Transverse colon (tissue), 4 donors: Measurements from ENCODE around the gene STARD4. TPM values are rescaled to one million over a fixed set of nuclear protein-coding genes. Genes with fewer than 3 reads are reported as not detected.

Experiments
- DNase-seq: peaks from one replicate; pipeline ENCODE4 v3.0.0-alpha.2; 2019
- H3K27ac ChIP-seq, 4 donors: fragments of 200-600 bp; sonication (generic); 2 replicates each; pipeline ENCODE4 v1.5.1; 2016 to 2018; ENCODE audit warnings: inconsistent platforms in 4 of 4
- H3K27me3 ChIP-seq: fragments of 200-600 bp; sonication (generic); 2 replicates; pipeline ENCODE4 v1.5.1; 2017; ENCODE audit warnings: inconsistent platforms
- H3K36me3 ChIP-seq, 4 donors: fragments of 200-600 bp; sonication (generic); 2 replicates each; pipeline ENCODE4 v1.5.1; 2017 to 2019; ENCODE audit warnings: inconsistent platforms in 4 of 4
- H3K4me1 ChIP-seq, 4 donors: fragments of 200-600 bp; sonication (generic); 2 replicates each; pipeline ENCODE4 v1.5.1; 2017 to 2020; ENCODE audit warnings: inconsistent platforms in 4 of 4
- H3K4me3 ChIP-seq, 4 donors: fragments of 200-600 bp; sonication (generic); 1 replicate in 1 of 4; 2 replicates in 3 of 4; pipeline versions ENCODE4 v1.5.1 to v1.6.1; 2017 to 2019; ENCODE audit warnings: inconsistent platforms in 4 of 4
- H3K9me3 ChIP-seq, 2 donors: fragments of 200-600 bp; sonication (generic); 2 replicates each; pipeline ENCODE4 v1.5.1; 2017 to 2019; ENCODE audit warnings: inconsistent platforms in 2 of 2
- EP300 ChIP-seq: sonication (generic); formaldehyde crosslinking; IDR thresholded peaks from one replicate; pipeline ENCODE4 v1.6.1; 2017; ENCODE audit warnings: antibody characterized with exemption, low read depth
- POLR2A ChIP-seq: fragments of 450-650 bp; IDR thresholded peaks from one replicate; pipeline ENCODE4 v1.6.1; 2016; ENCODE audit warnings: antibody characterized with exemption, mild to moderate bottlenecking, moderate library complexity
- POLR2AphosphoS5 ChIP-seq, 3 donors: sonication (generic); formaldehyde crosslinking; IDR thresholded peaks; one replicate each; pipeline ENCODE4 v1.6.1; 2016; ENCODE audit warnings: antibody characterized with exemption in 3 of 3
- WGBS, 2 donors: methylation state at CpG; one replicate each; pipeline ENCODE4 v1.1.5; 2018; ENCODE audit warnings: low coverage in 1 of 2; 5-methylcytosine and 5-hydroxymethylcytosine counted together
- in situ Hi-C, 4 donors: fragments of 200-750 bp; cut with MboI; loops; one replicate each; pipeline versions ENCODE4 v1.15.0 to v1.15.1; 2017; ENCODE audit warnings: low sequenced_read_pairs in 3 of 4, low pct_ligation_motif_present in 1 of 4, low pct_unique_long_range_greater_than_20kb in 1 of 4
- intact Hi-C: fragments of 100-400 bp; cut with DNase I; formaldehyde crosslinking; loops from one replicate; pipeline ENCODE4 v1.15.1; 2023; ENCODE audit warnings: low total_unique reads
- total RNA-seq, 4 donors: library from RNA; depleted of rRNA; stranded (reverse); fragments of >200 nt; gene quantifications; one replicate each; pipeline ENCODE4 v1.1.0, GENCODE V29; 2016
- TF ChIP-seq, protein P1 (sequence below), 5 experiments: fragments of 200-600 bp in 3 of 5; fragments of 450-650 bp in 2 of 5; sonication (generic) in 3 of 5; IDR thresholded peaks; 1 replicate in 2 of 5; 2 replicates in 3 of 5; pipeline ENCODE4 v1.5.1; 2016 to 2017; ENCODE audit warnings: antibody characterized with exemption in 5 of 5, inconsistent platforms in 3 of 5, mild to moderate bottlenecking in 2 of 5, moderate library complexity in 1 of 5

Gene STARD4
- total RNA-seq, 4 donors from 2014 or later, result 12.0 to 178 (median 19.3) TPM

DNA sequence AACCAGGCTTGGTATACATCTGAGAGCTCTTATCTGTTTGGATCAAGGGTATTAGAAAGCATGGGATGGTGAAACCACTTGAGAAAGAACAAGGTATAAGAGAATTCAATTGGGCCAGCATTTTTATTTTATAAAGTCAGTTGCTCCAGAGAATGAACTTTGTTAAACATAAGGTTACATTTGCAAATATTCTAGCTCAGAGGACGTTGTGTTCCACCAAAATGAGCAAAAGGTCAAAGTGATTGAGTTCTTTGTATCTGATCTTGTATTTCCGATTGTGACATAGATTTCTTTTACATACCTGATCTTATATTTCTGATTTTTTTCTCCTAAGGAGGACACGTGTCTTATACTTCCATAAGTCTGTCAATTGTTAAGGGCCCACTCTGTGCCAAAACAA is 8.6 kb upstream of the STARD4 start:
- Histone ChIP-seq H3K27ac (no peak overlapping the region), H3K27me3 (no peaks in the 10 kb centered on the region), H3K4me3 (no peak overlapping the region), H3K4me1 (no peaks in the 10 kb centered on the region), H3K9me3 (no peaks in the 10 kb centered on the region), H3K36me3 (no peaks in the 10 kb centered on the region)
- WGBS, 2 donors, result 52 to 60% methylated on average over 3 of the region's 3 CpGs
- intact Hi-C loops, result no loop called here
- no peak for DNase-seq
- no peak for TF ChIP-seq POLR2AphosphoS5 (IDR thresholded peaks at IDR 0.05)
- TF ChIP-seq, protein P1, sequence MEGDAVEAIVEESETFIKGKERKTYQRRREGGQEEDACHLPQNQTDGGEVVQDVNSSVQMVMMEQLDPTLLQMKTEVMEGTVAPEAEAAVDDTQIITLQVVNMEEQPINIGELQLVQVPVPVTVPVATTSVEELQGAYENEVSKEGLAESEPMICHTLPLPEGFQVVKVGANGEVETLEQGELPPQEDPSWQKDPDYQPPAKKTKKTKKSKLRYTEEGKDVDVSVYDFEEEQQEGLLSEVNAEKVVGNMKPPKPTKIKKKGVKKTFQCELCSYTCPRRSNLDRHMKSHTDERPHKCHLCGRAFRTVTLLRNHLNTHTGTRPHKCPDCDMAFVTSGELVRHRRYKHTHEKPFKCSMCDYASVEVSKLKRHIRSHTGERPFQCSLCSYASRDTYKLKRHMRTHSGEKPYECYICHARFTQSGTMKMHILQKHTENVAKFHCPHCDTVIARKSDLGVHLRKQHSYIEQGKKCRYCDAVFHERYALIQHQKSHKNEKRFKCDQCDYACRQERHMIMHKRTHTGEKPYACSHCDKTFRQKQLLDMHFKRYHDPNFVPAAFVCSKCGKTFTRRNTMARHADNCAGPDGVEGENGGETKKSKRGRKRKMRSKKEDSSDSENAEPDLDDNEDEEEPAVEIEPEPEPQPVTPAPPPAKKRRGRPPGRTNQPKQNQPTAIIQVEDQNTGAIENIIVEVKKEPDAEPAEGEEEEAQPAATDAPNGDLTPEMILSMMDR (IDR thresholded peaks at IDR 0.05), result no peak
- no peak for TF ChIP-seq POLR2A
- in situ Hi-C loops, result no loop called here

DNA sequence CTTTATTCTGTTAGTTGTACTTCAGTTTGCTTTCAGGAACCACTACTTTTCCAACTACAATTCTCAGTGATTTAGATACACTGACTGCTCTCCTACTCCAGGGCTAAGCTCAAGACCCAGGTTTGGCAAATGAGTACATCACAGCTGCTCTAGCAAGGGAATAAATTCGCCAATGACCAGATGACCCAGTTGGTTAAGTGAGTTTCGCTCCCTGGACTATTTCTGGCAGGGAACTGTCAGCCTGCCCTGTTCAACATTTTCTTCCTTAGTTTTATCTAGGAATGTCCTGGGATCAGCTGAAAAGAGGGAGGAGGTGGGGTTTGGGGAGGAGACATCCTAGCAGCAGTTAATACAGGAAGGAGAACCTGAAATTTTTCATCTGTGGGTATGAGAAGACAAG is 6.4 kb upstream of the STARD4 start:
- Histone ChIP-seq H3K27me3 (no peaks in the 10 kb centered on the region), H3K27ac (no peak overlapping the region), H3K36me3 (no peaks in the 10 kb centered on the region), H3K9me3 (no peaks in the 10 kb centered on the region), H3K4me1 (peaks cover 0 to under 1% (median 0%) of the 10 kb centered on the region in 4 donors), H3K4me3 (no peak overlapping the region)
- intact Hi-C loops, result no loop called here
- TF ChIP-seq POLR2A (no peak), POLR2AphosphoS5 (IDR thresholded peaks at IDR 0.05) (no peak), EP300 (no peak)
- TF ChIP-seq, protein P1 (IDR thresholded peaks at IDR 0.05), result no peak
- no peak for DNase-seq
- in situ Hi-C loops, result no loop called here
- WGBS, 2 donors, result 95% methylated on average over 2 of the region's 2 CpGs; no CpG with 5 or more reads in 1 of the 2 donors

DNA sequence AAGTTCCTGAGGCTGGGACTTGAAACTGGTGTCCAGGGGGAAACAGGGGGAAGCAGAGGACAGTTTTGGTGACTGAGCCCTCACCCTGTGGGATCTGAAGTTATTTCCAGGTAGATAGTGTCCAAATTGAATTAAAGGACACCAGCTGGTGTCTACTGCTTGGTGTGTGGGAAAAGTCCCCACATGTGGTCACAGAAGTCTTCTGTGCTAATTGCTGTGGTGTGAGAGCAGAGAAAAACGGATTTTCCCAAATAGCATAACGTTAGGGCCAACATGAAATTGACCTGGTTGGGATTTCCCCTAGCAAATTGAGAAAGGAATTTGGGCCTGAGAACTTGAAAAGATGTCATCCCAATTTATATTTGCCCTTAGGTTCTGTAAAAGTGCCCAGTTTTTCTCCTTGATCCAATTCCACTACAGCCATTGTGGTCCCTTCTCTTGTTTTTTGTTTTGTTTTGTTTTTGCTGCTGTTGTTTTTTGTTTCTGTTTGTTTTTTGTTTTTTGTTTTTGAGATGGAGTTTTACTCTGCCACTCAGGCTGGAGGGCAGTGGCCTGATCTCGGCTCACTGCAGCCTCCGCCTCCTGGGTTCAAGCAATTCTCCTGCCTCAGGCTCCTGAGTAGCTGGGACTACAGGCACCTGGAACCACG is 5.6 kb upstream of the STARD4 start:
- intact Hi-C loops, result no loop called here
- Histone ChIP-seq H3K27me3 (no peaks in the 10 kb centered on the region), H3K4me3 (no peak overlapping the region), H3K27ac (no peak overlapping the region), H3K9me3 (no peaks in the 10 kb centered on the region), H3K36me3 (no peaks in the 10 kb centered on the region), H3K4me1 (peaks cover 0 to 8% (median 2%) of the 10 kb centered on the region in 4 donors)
- WGBS, 2 donors, result 87 to 96% methylated on average over 4 to 5 of the region's 5 CpGs
- no peak for DNase-seq
- in situ Hi-C loops, result no loop called here
- TF ChIP-seq, protein P1 (IDR thresholded peaks at IDR 0.05), result no peak
- TF ChIP-seq POLR2A (no peak), POLR2AphosphoS5 (IDR thresholded peaks at IDR 0.05) (no peak), EP300 (no peak)

DNA sequence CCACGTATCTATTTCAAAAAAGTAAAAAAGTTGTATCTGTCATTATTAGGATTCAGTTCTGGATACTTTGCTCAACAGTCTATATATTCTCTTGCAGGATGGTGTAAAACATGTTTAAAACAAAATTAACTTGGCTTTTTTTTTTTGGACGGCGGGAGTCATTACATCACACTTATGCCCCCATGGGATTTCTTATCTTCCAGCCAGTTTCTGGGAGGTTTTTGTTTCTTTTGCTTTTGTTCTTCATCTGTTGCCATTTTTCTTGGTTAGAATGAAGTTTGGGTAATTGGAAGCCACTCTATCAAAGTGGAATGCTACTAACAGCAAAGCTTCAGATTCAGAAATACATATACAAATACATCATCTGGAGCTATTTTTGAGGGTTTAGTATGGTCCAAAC is 1.8 kb upstream of the STARD4 start:
- in situ Hi-C loops (no loop called here), intact Hi-C loops (no loop called here)
- Histone ChIP-seq H3K27ac (peak overlapping the region in 1 of 4 donors; percentile 91), H3K9me3 (no peaks in the 10 kb centered on the region), H3K36me3 (no peaks in the 10 kb centered on the region), H3K4me1 (peaks cover 0 to 35% (median 17%) of the 10 kb centered on the region in 4 donors), H3K27me3 (no peaks in the 10 kb centered on the region), H3K4me3 (no peak overlapping the region)
- no peak for DNase-seq
- 96 to 97% methylated on average over 3 of the region's 3 CpGs for WGBS, 2 donors
- TF ChIP-seq, protein P1 (IDR thresholded peaks at IDR 0.05), result no peak
- TF ChIP-seq EP300 (no peak), POLR2A (no peak), POLR2AphosphoS5 (IDR thresholded peaks at IDR 0.05) (no peak)
